ENCODE measurements around the gene SPTBN5. TPM values are rescaled to one million over a fixed set of nuclear protein-coding genes. Genes with fewer than 3 reads are reported as not detected.

The SPTBN5 gene
- total RNA-seq, 2 experiments from 2014 or later: 0.11 to 0.14 TPM

- peak; percentile 60 for DNase-seq
- no peak for TF ChIP-seq CTCF (IDR thresholded peaks at IDR 0.05)
- H3K27me3 Mint-ChIP-seq: no peaks in the 10 kb centered on the region
- H3K36me3 Mint-ChIP-seq (ENCODE audit: low read depth): peaks cover 15% of the 10 kb centered on the region
- ChIA-PET POLR2A (interaction anchor here (1.1 to 4.4 kb wide), 3 partner anchors 12 to 40 kb away, joined by 3 to 44 read pairs (median 12); partner anchors contain the start of gene EHD4), CTCF (interaction anchor here (1.0 to 2.3 kb wide), 4 partner anchors 12 to 161 kb away, joined by 4 to 8 read pairs (median 5); partner anchors contain the start of genes EHD4 and MAPKBP1)
- intact Hi-C loops (cut with micrococcal nuclease): loop anchor here (2.0 kb wide), 1 partner anchor 35 kb away; no protein-coding TSS in a partner anchor
- no peak for ATAC-seq
- peaks cover 57% of the 10 kb centered on the region for H3K4me1 Mint-ChIP-seq (ENCODE audit: low read depth)
- peak overlapping the region; percentile 97 for H3K27ac Mint-ChIP-seq
- H3K4me3 Mint-ChIP-seq: peak overlapping the region; percentile 26
- no peaks in the 10 kb centered on the region for H3K9me3 Mint-ChIP-seq
Measured at GRCh38 chr15:41935566-41936020, 41.7 kb upstream of the SPTBN5 start.

GRCh38 chr15:41934843-41935242 lies 41.0 kb upstream of the SPTBN5 start:
- Mint-ChIP-seq H3K27ac (peak overlapping the region; percentile 97), H3K9me3 (no peaks in the 10 kb centered on the region), H3K4me1 (ENCODE audit: low read depth) (peaks cover 58% of the 10 kb centered on the region), H3K36me3 (ENCODE audit: low read depth) (peaks cover 10% of the 10 kb centered on the region), H3K27me3 (no peaks in the 10 kb centered on the region), H3K4me3 (peak overlapping the region; percentile 59)
- DNase-seq (peak; percentile 83), ATAC-seq (peak; percentile 70)
- ChIA-PET POLR2A (interaction anchor here (0.6 to 4.4 kb wide), 5 partner anchors 11 to 39 kb away, joined by 3 to 44 read pairs (median 4); partner anchors contain the start of gene EHD4), CTCF (interaction anchor here (1.0 to 2.3 kb wide), 4 partner anchors 11 to 160 kb away, joined by 4 to 8 read pairs (median 5); partner anchors contain the start of genes EHD4 and MAPKBP1)
- TF ChIP-seq CTCF (IDR thresholded peaks at IDR 0.05): no peak
- intact Hi-C loops (cut with micrococcal nuclease): no loop called here

GRCh38 chr15:41933771-41934170 lies 39.9 kb upstream of the SPTBN5 start:
- TF ChIP-seq CTCF (IDR thresholded peaks at IDR 0.05): no peak
- peaks cover 65% of the 10 kb centered on the region for H3K4me1 Mint-ChIP-seq (ENCODE audit: low read depth)
- no peak for DNase-seq
- peaks cover 10% of the 10 kb centered on the region for H3K36me3 Mint-ChIP-seq (ENCODE audit: low read depth)
- no peaks in the 10 kb centered on the region for H3K27me3 Mint-ChIP-seq
- ChIA-PET CTCF (interaction anchor here (1.1 to 2.3 kb wide), 3 partner anchors 8 to 55 kb away, joined by 3 to 5 read pairs (median 4); no protein-coding TSS in a partner anchor), POLR2A (interaction anchor here (1.0 to 4.4 kb wide), 3 partner anchors 10 to 38 kb away, joined by 4 to 44 read pairs (median 12); partner anchors contain the start of gene EHD4)
- no peaks in the 10 kb centered on the region for H3K9me3 Mint-ChIP-seq
- ATAC-seq: no peak
- H3K4me3 Mint-ChIP-seq: no peak overlapping the region
- H3K27ac Mint-ChIP-seq: peak overlapping the region; percentile 97
- intact Hi-C loops (cut with micrococcal nuclease): no loop called here

GRCh38 chr15:41933326-41933725 lies 39.5 kb upstream of the SPTBN5 start:
- H3K36me3 Mint-ChIP-seq (ENCODE audit: low read depth): peaks cover 10% of the 10 kb centered on the region
- ATAC-seq (no peak), DNase-seq (no peak)
- ChIA-PET CTCF (interaction anchor here (1.1 to 2.3 kb wide), 3 partner anchors 9 to 56 kb away, joined by 3 to 5 read pairs (median 4); no protein-coding TSS in a partner anchor), POLR2A (interaction anchor here (2.1 kb wide), 1 partner anchor 9 kb away, joined by 12 read pairs; no protein-coding TSS in a partner anchor)
- no peak for TF ChIP-seq CTCF (IDR thresholded peaks at IDR 0.05)
- peaks cover 64% of the 10 kb centered on the region for H3K4me1 Mint-ChIP-seq (ENCODE audit: low read depth)
- H3K4me3 Mint-ChIP-seq: no peak overlapping the region
- H3K27me3 Mint-ChIP-seq: no peaks in the 10 kb centered on the region
- intact Hi-C loops (cut with micrococcal nuclease): no loop called here
- H3K9me3 Mint-ChIP-seq: no peaks in the 10 kb centered on the region
- H3K27ac Mint-ChIP-seq: peak overlapping the region; percentile 44
